ACC112 (cell line): ENCODE results near the gene CFAP77.

ENCODE experiments used
- H2AFZ ChIP-seq: fragments of 200-600 bp; sonication (generic); one replicate; pipeline ENCODE4 v1.6.0; 2017; ENCODE audit warnings: antibody characterized with exemption, low read length; ENCODE audit not compliant: unreplicated experiment
- H3K27ac ChIP-seq: fragments of 200-600 bp; sonication (generic); 2 replicates; pipeline ENCODE4 v1.5.1; 2014; ENCODE audit warnings: low read depth, mild to moderate bottlenecking, antibody characterized with exemption, low read length, moderate library complexity
- H3K27me3 ChIP-seq: fragments of 200-600 bp; sonication (generic); 2 replicates; pipeline ENCODE4 v1.6.1; 2014; ENCODE audit warnings: mild to moderate bottlenecking, antibody characterized with exemption, low read length, moderate library complexity, mixed read lengths; ENCODE audit not compliant: insufficient read depth
- H3K36me3 ChIP-seq: fragments of 200-600 bp; sonication (generic); 2 replicates; pipeline ENCODE4 v1.6.1; 2016; ENCODE audit warnings: mild to moderate bottlenecking, antibody characterized with exemption, low read length, moderate library complexity, mixed read lengths; ENCODE audit not compliant: insufficient read depth
- H3K4me1 ChIP-seq: fragments of 200-600 bp; sonication (generic); one replicate; pipeline ENCODE4 v1.6.1; 2016; ENCODE audit warnings: low read length, mixed read lengths; ENCODE audit not compliant: insufficient read depth, unreplicated experiment, control insufficient read depth
- H3K4me3 ChIP-seq: fragments of 200-600 bp; sonication (generic); 2 replicates; pipeline ENCODE4 v1.5.1; 2014; ENCODE audit warnings: mild to moderate bottlenecking, low read depth, low read length
- H3K79me2 ChIP-seq: fragments of 200-600 bp; sonication (generic); one replicate; pipeline ENCODE4 v1.6.0; 2016; ENCODE audit warnings: low read length; ENCODE audit not compliant: control insufficient read depth, unreplicated experiment, insufficient read depth

Gene CFAP77

GRCh38 chr9:132424857-132425674, 15.1 kb downstream of the CFAP77 start:
- Histone ChIP-seq H3K36me3 (no peaks in the 10 kb centered on the region), H3K4me1 (no peaks in the 10 kb centered on the region), H3K27ac (no peak overlapping the region), H3K4me3 (no peak overlapping the region), H2AFZ (no peak overlapping the region), H3K27me3 (peaks cover 87% of the 10 kb centered on the region), H3K79me2 (no peaks in the 10 kb centered on the region)

GRCh38 chr9:132425675-132426062, 15.7 kb downstream of the CFAP77 start:
- no peaks in the 10 kb centered on the region for H3K4me1 ChIP-seq
- no peaks in the 10 kb centered on the region for H3K79me2 ChIP-seq
- no peaks in the 10 kb centered on the region for H3K36me3 ChIP-seq
- H3K27me3 ChIP-seq: peaks cover 90% of the 10 kb centered on the region
- no peak overlapping the region for H3K4me3 ChIP-seq
- no peak overlapping the region for H2AFZ ChIP-seq
- no peak overlapping the region for H3K27ac ChIP-seq

GRCh38 chr9:132426639-132427414, 16.8 kb downstream of the CFAP77 start:
- Histone ChIP-seq H2AFZ (no peak overlapping the region), H3K4me1 (no peaks in the 10 kb centered on the region), H3K27me3 (peaks cover 94% of the 10 kb centered on the region)

GRCh38 chr9:132430998-132431397, 21.0 kb downstream of the CFAP77 start:
- no peaks in the 10 kb centered on the region for H3K79me2 ChIP-seq
- no peaks in the 10 kb centered on the region for H3K4me1 ChIP-seq
- H3K36me3 ChIP-seq: no peaks in the 10 kb centered on the region
- H2AFZ ChIP-seq: no peak overlapping the region
- no peak overlapping the region for H3K27ac ChIP-seq
- peaks cover 85% of the 10 kb centered on the region for H3K27me3 ChIP-seq
- no peak overlapping the region for H3K4me3 ChIP-seq

More at GRCh38 chr9:132426639-132427414, 16.8 kb downstream of the CFAP77 start:
- Histone ChIP-seq H3K27ac (no peak overlapping the region), H3K79me2 (no peaks in the 10 kb centered on the region), H3K4me3 (no peak overlapping the region), H3K36me3 (no peaks in the 10 kb centered on the region)

- peaks cover 71% of the 10 kb centered on the region for H3K27me3 ChIP-seq
- no peak overlapping the region for H3K4me3 ChIP-seq
- no peak overlapping the region for H2AFZ ChIP-seq
- H3K36me3 ChIP-seq: no peaks in the 10 kb centered on the region
- no peak overlapping the region for H3K27ac ChIP-seq
- no peaks in the 10 kb centered on the region for H3K4me1 ChIP-seq
- H3K79me2 ChIP-seq: no peaks in the 10 kb centered on the region
These were observed 24.9 kb downstream of the CFAP77 start for GRCh38 chr9:132434881-132435280.

GRCh38 chr9:132439153-132439552, 29.1 kb downstream of the CFAP77 start:
- Histone ChIP-seq H2AFZ (no peak overlapping the region), H3K4me1 (no peaks in the 10 kb centered on the region), H3K36me3 (no peaks in the 10 kb centered on the region), H3K4me3 (no peak overlapping the region), H3K27me3 (peaks cover 77% of the 10 kb centered on the region), H3K79me2 (no peaks in the 10 kb centered on the region), H3K27ac (no peak overlapping the region)

GRCh38 chr9:132440735-132441134, 30.7 kb downstream of the CFAP77 start:
- Histone ChIP-seq H3K27me3 (peaks cover 73% of the 10 kb centered on the region), H3K36me3 (no peaks in the 10 kb centered on the region), H3K4me1 (no peaks in the 10 kb centered on the region), H3K27ac (no peak overlapping the region), H3K4me3 (no peak overlapping the region), H3K79me2 (no peaks in the 10 kb centered on the region), H2AFZ (no peak overlapping the region)

GRCh38 chr9:132441404-132441803, 31.4 kb downstream of the CFAP77 start:
- H3K27me3 ChIP-seq: peaks cover 71% of the 10 kb centered on the region
- no peaks in the 10 kb centered on the region for H3K36me3 ChIP-seq
- H3K27ac ChIP-seq: no peak overlapping the region
- H3K79me2 ChIP-seq: no peaks in the 10 kb centered on the region
- no peak overlapping the region for H2AFZ ChIP-seq
- H3K4me1 ChIP-seq: no peaks in the 10 kb centered on the region
- no peak overlapping the region for H3K4me3 ChIP-seq

- Histone ChIP-seq H3K36me3 (no peaks in the 10 kb centered on the region), H3K79me2 (no peaks in the 10 kb centered on the region), H3K4me3 (no peak overlapping the region), H3K27me3 (peaks cover 84% of the 10 kb centered on the region), H2AFZ (no peak overlapping the region), H3K27ac (no peak overlapping the region), H3K4me1 (no peaks in the 10 kb centered on the region)
These were observed 34.1 kb downstream of the CFAP77 start for GRCh38 chr9:132443951-132444607.

- Histone ChIP-seq H3K4me1 (no peaks in the 10 kb centered on the region), H3K79me2 (no peaks in the 10 kb centered on the region), H2AFZ (no peak overlapping the region), H3K36me3 (no peaks in the 10 kb centered on the region), H3K27ac (no peak overlapping the region), H3K27me3 (peaks cover 77% of the 10 kb centered on the region), H3K4me3 (no peak overlapping the region)
These were observed 36.9 kb downstream of the CFAP77 start for GRCh38 chr9:132446887-132447286.
